ENCODE data around the gene VRK1. TPM values are rescaled to one million over a fixed set of nuclear protein-coding genes. Genes with fewer than 3 reads are reported as not detected.

The VRK1 gene
- total and polyA plus RNA-seq, 2 of the 8 experiments (the other 6 are each of a cell fraction or from before 2014, with no cell fraction given) = 24.2 to 64.8 TPM

DNA sequence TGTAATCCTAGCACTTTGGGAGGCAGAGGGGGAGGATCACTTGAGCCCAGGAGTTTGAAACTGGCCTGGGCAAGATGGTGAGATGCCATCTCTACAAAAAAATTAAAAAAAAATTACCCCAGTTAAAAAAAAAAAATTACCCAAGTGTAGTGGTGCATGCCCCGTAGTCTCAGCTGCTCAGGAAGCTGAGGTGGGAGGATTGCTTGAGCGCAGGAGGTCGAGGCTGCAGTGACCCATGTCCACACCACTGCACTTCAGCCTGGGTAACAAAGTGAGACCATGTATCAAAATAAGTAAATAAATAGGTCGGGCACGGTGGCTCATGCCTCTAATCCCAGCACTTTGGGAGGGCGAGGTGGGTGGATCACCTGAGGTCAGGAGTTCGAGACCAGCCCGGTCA lies 128.8 kb downstream of the VRK1 start:
- DNase-seq (ENCODE audit: low read depth in 1 of 2, low spot score in 2 of 2) = no peak
- no peak overlapping the region for H3K23ac ChIP-seq (ENCODE audit: insufficient read length)
- H3K27ac ChIP-seq (ENCODE audit: low read depth, low read length) = no peak overlapping the region
- TF ChIP-seq POLR2A (IDR thresholded peaks at IDR 0.05; ENCODE audit: control extremely low read depth in 1 of 2, low read depth in 2 of 2, low read length in 2 of 2) = no peak

More for the DNA sequence above, 128.8 kb downstream of the VRK1 start:
- Histone ChIP-seq H3K9ac (replicated peaks in 1 of 4; ENCODE audit: extremely low read depth in 1 of 4, low read depth in 3 of 4, low read length in 3 of 4) (no peak overlapping the region), H2BK12ac (ENCODE audit: low read depth, low read length) (no peak overlapping the region), H3K4me3 (ENCODE audit: extremely low read depth in 1 of 4, insufficient read depth in 2 of 4, low read depth in 3 of 4, low read length in 4 of 4) (no peak overlapping the region), H2BK15ac (ENCODE audit: low read length) (no peak overlapping the region), H3K36me3 (ENCODE audit: control insufficient read depth in 2 of 4, insufficient read depth in 4 of 4, low read length in 3 of 4) (no peaks in the 10 kb centered on the region), H3K23me2 (ENCODE audit: low read depth, low read length) (peaks cover 8% of the 10 kb centered on the region; the same call in 1 of the 2 replicates), H3K79me1 (ENCODE audit: low read depth, low read length) (no peaks in the 10 kb centered on the region), H3K4ac (replicated peaks; ENCODE audit: insufficient read length, low read depth, low read length) (no peak overlapping the region), H2AFZ (ENCODE audit: low read length) (no peak overlapping the region), H3K9me3 (ENCODE audit: insufficient read depth in 2 of 2, low read depth in 1 of 2, low read length in 1 of 2) (peaks cover 0 to 10% of the 10 kb centered on the region in 2 experiments; a peak in 2 of 4 replicates), H3K56ac (replicated peaks; ENCODE audit: insufficient read length, low read depth, low read length) (no peak overlapping the region), H3K18ac (ENCODE audit: extremely low read depth, low read length) (no peak overlapping the region), H2BK20ac (ENCODE audit: low read length) (no peak overlapping the region), H4K91ac (replicated peaks; ENCODE audit: insufficient read length, low read length) (no peak overlapping the region), H3K79me2 (ENCODE audit: control insufficient read depth in 1 of 2, insufficient read depth in 2 of 2, low read length in 2 of 2) (no peaks in the 10 kb centered on the region), H2BK120ac (replicated peaks; ENCODE audit: low read depth, low read length) (no peak overlapping the region), H4K8ac (ENCODE audit: extremely low read depth, insufficient read depth, low read length) (no peak overlapping the region), H3K4me1 (replicated peaks in 1 of 4; ENCODE audit: control insufficient read depth in 3 of 4, insufficient read depth in 4 of 4, low read length in 3 of 4) (peaks cover 0 to 10% (median 2%) of the 10 kb centered on the region in 4 experiments; a peak in 3 of 7 replicates), H4K20me1 (replicated peaks in 1 of 2; ENCODE audit: control insufficient read depth in 1 of 2, insufficient read depth in 2 of 2, low read length in 2 of 2) (no peaks in the 10 kb centered on the region), H4K5ac (ENCODE audit: insufficient read length, low read depth, low read length) (no peak overlapping the region), H2AK5ac (ENCODE audit: low read depth, low read length) (no peak overlapping the region), H3K27me3 (replicated peaks in 1 of 4; ENCODE audit: control insufficient read depth in 3 of 4, extremely low read depth in 1 of 4, insufficient read depth in 3 of 4, low read length in 3 of 4) (no peaks in the 10 kb centered on the region), H3K14ac (ENCODE audit: insufficient read length) (no peak overlapping the region), H3K4me2 (ENCODE audit: insufficient read depth in 1 of 2, low read depth in 2 of 2, low read length in 2 of 2) (no peak overlapping the region), H2BK5ac (ENCODE audit: low read depth, low read length) (no peak overlapping the region)
- POLR2A ChIA-PET (ENCODE audit: partially characterized antibody) = no interaction called here
- 90% methylated on average over 8 of the region's 8 CpGs; no CpG with 5 or more reads in 1 of the 2 experiments for WGBS, 2 experiments (ENCODE audit: extremely low coverage in 1 of 2, insufficient coverage in 1 of 2, insufficient read length in 1 of 2, insufficient replicate concordance in 2 of 2, low coverage in 1 of 2, low lambda C conversion rate in 2 of 2, missing lambda C conversion rate in 1 of 2)
- CTCF ChIA-PET (ENCODE audit: partially characterized antibody) = interaction anchor here (0.6 kb wide), 1 partner anchor 16 kb away, joined by 3 read pairs; no protein-coding TSS in a partner anchor
- FAIRE-seq = no peak

Data from H1 (cell line).